HG03439 (cell line): ENCODE results near the gene HES1.

ENCODE experiments used
- ATAC-seq: cut with Tn5 transposase; IDR thresholded peaks from one replicate; pipeline ENCODE4 v1.9.1; 2021; ENCODE audit warnings: mild to moderate bottlenecking, moderate library complexity; ENCODE audit not compliant: unreplicated experiment

Gene HES1

GRCh38 chr3:194101592-194102432, 34.1 kb upstream of the HES1 start:
- no peak for ATAC-seq

- peak; percentile 33 for ATAC-seq
Measured at GRCh38 chr3:194102436-194102835, 33.5 kb upstream of the HES1 start.

DNA sequence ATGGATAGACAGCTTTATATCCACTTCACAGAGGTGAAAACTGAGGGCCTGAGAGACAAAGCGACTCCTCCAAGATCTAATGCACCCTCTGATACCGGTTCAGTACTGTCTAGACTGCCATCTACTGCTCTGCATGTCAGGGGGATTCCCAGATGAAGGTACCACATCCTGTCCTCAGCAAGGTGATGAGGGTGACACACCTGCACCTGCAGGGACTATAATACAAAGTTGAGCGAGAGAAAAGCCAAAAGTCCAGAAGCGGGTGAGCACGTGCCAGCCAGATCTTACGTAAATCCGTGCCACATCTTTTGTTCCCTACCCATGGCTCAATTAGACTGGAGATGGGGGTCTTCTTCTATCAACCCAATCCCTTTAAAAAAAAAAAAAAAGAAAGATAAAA, 32.4 kb upstream of the HES1 start:
- ATAC-seq = no peak

DNA sequence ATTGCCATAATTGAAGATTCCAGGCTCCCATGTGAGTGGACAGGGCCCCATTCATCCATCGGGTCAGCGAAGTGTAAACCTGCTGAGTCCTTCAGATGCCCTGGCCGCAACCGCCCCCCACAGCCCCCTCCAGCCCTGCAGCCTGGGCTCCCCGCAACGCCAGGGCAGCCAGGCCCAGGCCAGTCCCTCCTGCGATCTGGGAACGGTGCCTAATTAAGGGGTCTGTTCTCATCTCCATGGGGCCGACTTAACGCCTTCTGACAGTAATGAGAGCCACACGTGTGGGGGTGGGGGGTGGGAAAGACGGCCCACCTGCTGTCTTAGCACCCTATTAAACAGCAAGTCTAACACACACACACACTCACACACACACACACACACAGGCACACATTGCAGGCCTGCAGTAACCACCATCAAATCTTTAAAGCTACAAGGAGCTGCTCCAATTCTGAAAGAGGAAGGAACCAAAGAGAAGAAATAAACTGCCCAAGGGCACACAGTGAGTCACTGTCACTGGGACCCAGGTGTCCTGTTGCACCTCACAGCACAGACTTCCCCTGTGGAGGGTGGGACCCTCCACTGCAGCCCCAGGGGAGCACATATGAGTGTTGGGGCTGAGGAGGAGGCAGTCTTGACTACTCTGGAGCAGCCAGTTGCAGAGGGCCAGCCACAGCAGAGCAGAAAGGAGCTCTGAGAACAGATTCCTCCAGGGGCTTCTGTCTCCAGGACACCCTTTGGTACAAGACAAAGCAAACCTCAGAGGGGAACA, 31.8 kb upstream of the HES1 start:
- ATAC-seq = no peak

GRCh38 chr3:194105292-194105691, 30.7 kb upstream of the HES1 start:
- no peak for ATAC-seq

GRCh38 chr3:194107107-194107506, 28.8 kb upstream of the HES1 start:
- no peak for ATAC-seq

DNA sequence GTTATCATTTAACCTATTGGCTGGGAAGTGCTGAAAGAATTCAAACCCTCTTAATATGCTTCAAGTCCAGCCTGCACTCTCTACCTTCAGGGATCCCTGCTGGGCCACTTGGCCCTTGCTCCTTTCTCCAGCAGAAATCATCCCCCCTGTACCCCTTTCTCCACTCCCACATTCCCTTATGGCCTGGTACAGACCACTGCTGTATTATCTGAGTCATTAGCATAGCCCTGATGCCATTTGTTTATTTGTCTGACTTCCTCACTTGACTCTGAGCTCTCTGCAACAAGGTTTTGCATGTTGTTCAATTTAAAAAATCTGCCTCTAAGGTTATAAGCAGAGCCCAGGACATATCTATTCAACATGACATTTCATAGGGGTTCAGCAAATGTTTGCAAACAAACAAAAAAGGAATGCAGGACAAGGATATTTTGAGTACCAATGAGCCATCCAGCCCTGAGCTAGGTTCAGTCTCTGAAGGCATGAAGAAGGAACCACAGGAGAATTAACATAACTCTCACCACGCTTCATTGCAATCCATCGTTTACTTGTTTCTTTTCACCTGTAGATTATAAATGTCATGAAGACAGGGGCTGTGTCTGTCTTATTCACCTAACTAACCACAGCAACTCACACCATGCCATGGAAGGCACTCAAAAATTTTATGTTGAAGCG, 26.6 kb upstream of the HES1 start:
- no peak for ATAC-seq

- no peak for ATAC-seq
Measured at GRCh38 chr3:194110483-194110882, 25.5 kb upstream of the HES1 start.

GRCh38 chr3:194111336-194111735, 24.6 kb upstream of the HES1 start:
- ATAC-seq = no peak

GRCh38 chr3:194112120-194113106, 23.5 kb upstream of the HES1 start:
- no peak for ATAC-seq

GRCh38 chr3:194114123-194114522, 21.8 kb upstream of the HES1 start:
- ATAC-seq = no peak

- ATAC-seq = no peak
Measured at GRCh38 chr3:194117104-194117845, 18.7 kb upstream of the HES1 start.

DNA sequence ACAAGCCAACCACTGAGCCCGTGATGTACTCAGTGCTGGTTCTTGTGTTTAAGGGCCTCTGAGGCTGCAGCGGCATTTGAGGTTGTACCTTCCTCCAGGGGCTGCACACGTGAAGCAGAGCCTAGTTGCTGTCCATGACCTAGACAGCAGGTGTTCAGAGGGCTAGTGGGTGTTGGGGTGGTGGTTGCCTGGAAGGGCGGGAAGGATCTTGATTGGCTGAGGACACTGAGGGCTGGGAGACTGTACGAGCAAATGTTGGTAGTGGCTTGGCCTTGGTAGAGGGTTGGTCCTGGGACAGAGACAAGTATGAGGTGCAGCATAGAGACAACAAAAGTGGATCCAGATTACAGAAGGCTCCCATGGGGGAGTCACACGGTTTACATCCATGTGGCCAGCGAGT, 17.0 kb upstream of the HES1 start:
- ATAC-seq = no peak

DNA sequence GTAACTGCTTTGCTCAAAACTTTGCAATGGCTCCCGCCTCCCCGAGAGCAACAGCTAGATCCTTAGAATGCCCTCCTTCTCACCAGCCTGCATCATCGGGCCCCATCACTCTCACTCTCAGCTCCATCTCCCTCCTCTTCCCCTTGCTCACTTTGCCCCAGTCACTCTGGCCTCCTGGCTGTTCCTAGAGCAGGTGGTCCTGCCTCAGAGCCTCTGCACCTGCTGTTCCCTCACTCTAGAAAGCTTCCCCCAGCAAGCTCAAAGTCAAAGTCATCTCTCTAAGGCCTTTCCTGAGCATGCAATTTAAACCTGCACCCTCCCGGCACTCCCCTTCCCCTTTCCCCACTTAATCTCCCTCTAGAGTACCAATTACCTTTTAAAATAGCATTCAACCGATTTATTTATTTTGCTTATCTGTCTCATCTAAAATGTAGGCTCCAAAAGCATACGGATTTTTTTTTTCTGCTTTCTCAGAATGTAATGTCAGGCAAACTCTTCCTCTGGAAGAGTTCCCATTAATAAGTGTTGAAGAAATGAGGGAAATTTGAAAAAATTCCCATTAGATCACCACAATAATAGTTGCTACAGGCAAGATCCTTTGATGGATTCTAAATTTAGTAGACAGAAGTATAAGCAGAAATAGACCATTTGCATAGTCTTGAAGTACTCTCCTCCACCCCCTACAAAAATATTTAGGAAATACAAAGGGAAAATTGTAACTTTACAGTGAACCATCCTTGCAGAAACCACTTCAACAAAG, 15.9 kb upstream of the HES1 start:
- no peak for ATAC-seq

GRCh38 chr3:194120789-194121770, 14.9 kb upstream of the HES1 start:
- ATAC-seq = no peak

GRCh38 chr3:194121891-194122631, 13.9 kb upstream of the HES1 start:
- no peak for ATAC-seq

GRCh38 chr3:194123726-194124125, 12.2 kb upstream of the HES1 start:
- ATAC-seq = no peak
